Stimulated activated CD8-positive, alpha-beta memory T cell treated with anti-CD3 and anti-CD28 coated beads, Interleukin-12 subunit alpha, Interleukin-12 subunit beta, amount 100 ng/mL, for 24 hours (primary cell): ENCODE measurements around the gene CASZ1.

Experiments used
- DNase-seq: peaks from one replicate; pipeline ENCODE4 v3.0.0-alpha.2; 2020; ENCODE audit errors: extremely low read depth

CASZ1 gene

DNA sequence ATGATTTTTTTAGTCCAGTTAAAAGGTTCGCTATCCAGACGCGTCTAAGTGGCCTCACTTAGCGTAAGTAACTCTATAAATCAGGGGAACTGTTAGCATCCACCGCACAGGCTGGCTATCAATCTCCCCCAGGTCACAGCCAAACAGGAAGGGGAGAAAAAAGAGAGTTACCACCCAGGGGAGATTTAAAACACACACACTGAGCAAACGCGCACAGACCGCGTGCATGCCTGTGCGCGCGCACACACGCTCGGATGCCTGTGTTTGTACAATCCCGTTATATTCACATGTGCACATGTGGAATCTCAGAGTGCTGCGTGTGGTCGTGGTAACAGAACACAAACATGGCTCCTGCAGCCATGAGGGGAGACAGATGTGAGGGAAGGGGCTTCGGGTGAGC is 125.4 kb downstream of the CASZ1 start:
- no peak for DNase-seq

DNA sequence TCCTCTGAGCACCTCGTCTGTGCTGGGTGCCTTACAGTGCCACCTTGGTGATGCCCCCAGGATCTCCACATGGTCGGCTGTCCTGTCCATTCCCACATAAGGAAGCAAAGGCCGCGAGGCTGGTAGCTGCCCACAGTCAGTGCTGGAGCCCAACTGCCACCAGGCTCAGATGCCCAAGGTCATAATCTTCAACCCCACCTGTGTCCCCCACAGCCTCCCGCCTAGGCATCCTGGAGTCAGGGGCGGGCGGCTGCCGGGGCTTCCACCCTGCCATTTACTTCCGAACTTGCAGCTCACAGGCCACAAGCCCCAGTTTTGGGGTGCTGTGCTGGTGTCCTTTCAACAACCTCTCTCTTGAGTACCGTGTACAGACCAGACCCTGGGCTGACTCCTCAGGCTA is 126.3 kb downstream of the CASZ1 start:
- DNase-seq: no peak

DNA sequence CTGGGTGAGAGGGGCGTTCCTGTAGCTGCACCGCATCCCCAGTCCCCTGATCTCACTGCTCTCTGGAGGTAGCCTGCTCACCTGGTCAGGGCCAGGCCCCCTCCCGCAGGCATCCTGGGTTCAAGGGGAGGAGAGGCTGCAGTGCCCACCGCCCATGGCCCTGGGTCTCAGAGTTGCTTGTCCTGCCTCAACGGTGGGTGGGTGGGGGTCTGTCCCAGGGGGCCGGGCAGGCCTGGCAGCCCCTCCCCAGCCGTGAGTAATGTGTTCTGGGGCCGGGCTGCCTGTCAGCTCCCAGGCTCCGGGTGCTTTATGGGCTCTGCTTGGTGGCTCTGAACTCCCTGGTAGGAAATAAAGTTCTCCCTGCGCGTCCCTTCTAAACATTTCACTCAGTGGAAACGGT is 126.9 kb downstream of the CASZ1 start:
- DNase-seq: no peak

DNA sequence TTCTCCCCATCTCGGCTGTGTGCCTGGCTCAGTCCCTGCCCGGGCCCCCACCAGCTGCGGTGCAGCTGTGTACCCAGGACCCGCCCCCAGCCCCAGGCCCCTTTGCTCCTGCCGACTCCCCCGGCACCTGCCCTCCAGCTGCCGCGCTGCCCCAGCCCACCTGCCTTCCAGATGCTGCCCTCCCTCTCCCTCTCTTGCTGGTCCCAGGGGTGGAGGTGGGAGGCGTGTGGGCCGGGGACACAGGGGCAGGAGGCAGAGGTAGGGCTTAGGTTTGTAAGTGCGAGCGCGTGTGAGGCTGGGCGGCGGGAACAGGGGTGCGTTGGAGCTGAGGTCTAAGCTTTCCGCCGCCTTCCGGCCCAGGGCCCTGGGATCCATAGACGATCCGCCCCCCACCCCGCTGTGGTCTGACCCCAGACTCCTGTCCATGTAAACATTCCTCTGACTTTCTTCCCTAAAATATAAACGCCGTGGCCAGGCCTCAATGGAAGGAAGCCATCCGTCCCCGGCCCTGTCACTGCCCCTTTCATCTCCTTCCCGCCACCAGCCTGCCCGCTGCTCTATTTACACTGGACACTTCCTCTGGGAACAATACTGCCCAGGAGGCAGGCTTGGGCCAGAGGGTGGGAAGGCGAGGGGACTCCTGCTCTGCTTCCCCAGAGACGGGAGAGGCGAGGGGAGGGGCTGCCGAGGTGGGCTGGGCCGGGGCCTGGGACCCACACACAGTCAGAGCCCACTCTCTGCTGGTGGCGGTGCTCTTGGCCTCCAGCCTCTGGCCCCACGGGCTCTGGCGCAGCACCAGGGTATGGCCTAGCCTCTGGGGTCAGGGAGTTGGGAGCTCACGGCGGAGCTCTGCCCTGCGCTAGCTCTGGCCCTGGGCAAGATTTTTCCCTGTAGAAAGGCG is 128.3 kb downstream of the CASZ1 start:
- DNase-seq: no peak

DNA sequence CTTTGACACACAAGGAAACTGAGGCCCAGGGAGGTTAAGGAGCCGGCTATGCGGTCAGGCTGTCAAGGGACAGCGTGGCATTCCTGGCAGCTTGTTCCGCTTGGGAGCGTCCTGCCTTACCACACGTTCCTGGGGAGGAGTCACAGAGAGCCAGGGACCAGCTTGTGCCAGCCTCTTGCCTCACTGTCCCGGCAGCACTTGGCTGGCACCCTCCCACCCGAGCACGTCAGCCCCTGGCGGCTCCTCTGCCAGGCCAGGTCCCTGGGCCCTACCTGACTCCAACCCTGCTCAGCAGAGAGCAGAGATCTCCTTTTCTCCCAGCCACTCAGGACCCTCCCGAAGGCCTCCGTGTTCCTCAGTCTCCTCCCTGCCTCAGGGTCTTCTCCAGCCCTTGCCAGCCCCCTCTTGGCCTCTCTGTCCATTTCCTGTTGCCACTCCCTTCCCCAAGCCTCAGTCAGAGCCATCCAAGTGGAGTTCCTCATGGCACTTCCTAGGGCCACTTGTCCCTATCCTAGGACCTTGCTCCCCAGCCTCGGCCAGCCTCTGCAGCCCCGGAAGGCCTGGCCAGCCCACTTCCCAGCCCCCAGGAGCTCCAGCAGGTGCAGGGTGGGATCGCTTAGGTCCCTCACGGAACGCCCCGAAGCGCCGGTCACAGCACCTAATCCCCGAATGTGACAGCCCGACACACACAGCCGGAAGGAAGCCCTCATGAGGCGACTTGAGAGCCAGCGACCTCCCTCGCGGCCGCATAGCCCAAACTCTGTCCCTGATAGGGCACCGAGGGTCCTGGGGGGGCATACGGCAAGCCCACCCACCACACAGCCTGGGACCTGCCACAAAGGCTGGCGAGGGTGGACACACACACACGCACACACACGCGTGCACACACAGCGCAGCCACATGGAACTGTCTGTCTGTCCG is 130.3 kb downstream of the CASZ1 start:
- no peak for DNase-seq

DNA sequence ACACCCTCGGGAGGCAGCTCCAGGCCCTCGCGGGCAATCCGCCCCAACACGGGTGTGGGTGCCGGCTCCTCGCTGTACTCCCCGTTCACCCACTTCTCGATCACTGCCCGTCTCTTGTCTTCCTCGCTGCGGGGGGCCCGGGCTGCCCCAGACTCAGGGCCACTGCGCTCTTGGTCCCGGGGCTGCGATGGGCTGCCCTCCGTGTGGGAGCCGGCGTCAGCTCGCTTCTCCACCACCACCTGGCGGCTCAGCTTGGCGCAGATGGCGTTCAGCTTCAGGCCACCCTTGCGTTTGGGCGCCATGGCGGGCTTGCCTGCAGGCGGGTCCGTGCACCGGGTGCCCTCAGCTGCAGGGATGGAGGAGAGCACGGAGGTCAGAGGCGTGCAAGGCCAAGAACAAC is 131.2 kb downstream of the CASZ1 start:
- no peak for DNase-seq

DNA sequence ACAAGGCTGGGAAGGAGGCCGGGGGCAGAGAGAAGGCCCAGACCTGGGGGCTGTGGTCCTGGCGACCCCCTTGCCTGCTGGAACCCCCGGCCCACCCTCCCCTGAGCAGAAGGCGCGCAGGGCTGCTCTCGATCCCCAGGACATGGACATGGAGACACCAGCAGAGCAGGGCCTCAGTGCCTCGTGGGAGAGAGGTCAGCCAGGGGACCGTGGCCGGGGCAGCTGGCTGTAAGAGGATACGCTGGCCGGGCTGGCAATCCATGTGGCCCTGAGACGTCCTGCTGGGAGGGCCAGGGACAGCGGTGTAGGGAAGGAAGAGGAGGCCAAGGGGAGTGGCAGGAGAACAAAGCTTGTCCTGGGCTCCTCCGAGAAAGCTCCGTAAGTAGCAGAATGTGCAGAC is 132.2 kb downstream of the CASZ1 start:
- no peak for DNase-seq

DNA sequence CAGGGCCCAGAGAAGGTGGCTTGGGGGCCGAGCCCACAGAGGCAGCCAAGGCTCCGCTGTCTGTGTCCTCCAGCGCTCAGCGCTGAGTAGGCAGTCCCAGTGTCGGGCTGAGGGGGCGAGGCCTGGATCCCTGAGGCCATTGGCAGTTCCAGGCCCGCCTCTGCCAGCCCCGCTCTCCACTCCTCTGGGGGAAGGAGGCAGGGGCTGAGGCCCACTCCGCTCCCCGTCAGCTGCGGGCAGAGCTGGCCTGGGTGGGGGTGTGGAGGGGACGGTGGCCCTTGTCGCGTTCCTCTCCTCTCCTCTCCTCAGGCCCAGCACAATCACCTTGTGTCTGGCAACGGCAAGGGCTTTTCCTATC is 132.8 kb downstream of the CASZ1 start:
- no peak for DNase-seq

DNA sequence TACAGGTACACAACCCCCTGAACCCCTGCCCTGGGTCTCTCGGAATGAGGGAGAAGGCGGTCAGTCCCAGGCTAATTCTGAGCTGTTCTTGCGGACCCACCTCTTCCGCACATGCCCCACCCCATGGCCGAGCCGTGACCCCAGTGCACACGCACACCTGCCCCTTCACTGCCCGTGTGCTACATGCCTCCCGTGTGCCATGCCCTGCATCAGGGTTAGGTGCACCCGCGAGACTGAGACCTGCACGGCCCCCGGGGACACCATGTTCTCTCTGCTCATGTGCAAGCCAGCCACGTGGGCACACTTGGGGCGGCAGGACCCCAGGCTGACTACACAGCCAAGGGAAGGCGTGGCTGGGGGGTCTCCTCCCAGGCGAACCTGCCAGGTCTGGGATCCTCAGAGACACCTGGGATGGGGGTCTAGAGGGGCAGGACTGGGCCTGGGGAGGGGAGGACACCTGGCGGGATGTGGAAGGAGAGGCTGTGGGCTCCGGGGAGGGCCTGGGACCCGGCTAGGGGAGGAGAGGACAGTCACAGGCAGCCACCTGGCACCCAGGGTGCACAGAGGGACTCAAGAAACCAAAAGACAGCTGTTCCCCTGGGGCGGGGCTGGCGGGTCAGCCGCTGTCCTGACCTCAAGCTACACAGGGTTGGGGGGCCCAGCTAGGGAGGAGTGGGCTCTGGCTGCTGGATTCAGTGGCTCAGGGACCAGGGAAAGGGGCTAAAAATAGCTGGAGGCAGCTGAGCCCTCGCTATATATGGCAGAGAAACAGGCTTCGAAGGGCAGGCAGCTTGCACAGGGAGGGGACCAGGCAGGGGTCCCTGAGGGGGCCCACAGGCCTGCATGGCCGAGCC is 133.4 kb downstream of the CASZ1 start:
- DNase-seq: no peak

DNA sequence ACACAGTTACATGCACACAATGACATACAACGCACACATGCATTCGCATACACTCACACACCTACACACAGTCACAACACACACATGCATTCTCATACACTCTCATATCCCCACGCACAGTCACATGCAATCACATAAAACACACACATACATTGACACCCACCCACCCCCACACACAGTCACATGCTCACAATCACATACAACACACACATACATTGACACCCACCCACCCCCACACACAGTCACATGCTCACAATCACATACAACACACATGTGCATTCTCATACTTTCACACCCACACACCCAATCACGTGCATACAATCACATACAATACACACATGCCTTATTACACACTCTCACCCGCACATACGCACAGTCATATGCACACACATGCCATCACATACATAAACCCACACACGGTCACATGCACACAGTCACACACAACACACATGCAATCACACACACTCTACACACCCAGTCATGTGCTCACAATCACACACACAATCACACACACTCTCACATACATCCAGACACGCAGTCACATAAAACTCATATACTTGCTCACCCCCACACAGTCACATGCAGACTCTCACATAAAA is 134.3 kb downstream of the CASZ1 start:
- no peak for DNase-seq

DNA sequence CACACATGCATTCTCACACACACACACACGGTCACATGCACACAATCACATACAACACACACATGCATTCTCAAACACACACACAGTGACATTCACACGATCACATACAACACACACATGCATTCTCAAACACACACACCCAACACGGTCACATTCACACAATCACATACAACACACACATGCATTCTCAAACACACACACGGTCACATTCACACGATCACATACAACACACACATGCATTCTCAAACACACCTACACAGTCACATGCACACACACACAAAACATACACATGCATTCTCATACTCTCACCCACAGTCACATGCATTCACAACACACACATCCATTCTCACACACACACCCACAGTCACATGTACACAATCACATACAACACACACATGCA is 135.0 kb downstream of the CASZ1 start:
- DNase-seq: no peak

DNA sequence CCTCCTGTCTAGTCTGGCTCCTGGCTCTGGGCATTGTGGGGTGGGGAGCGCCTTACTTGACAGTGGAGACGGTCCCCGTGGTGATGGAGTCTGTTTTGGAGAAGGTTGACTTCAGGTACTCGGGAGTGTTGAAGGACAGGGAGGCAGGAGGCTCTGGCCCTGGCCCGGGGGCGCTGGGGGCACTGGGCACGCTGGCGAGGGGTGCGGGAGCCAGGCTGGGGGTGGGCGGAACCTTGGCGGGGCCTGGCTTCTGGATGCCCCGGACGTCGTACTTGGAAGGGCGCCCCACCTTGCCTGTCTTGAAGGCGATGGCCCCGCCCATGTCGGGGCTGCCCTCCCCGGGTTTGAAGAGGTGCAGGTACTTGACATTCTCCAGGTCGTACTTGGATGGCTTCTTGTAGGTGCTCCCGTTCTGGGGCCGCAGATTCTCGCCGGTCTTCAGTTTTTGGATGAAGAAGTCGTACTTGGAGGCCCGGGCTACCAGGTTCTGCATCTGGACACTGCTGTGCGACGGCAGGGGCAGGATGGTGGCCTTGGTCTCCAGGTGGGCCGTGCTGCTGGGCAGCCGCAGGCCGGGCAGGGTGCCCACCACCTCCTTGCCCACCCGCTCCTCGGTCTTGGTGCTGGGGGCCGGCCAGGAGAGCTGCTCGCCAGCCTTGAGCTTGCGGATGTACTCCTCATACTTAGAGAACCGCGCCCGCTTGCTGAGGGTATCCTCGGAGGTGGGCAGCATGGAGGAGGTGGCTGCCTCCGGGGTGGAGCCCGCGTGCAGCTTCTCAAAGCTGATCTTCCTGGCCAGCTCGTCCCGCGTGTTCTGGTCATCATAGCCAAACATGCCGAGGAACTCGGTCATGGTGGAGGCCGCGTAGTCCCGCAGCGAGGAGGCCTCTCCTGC is 136.6 kb downstream of the CASZ1 start:
- DNase-seq: no peak

DNA sequence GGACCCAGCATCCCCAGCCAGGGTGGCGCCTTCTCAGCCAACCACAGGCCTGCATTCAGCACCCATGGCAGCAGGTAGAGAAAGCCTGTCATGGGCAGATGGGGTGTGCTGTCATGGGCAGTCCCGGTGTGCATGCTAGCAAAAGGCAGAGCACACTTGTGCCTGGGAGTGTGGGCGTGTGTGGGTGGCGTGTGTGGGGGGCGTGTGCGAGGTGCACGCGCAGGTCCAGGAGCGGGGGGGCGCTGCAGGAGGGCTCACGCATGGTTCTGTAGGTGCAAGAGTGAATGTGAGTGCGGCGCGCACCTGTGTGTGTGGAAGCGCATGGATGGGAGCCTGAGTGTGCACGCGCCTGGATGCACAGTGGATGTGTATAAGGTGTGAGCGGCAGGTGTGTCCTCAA is 137.2 kb downstream of the CASZ1 start:
- DNase-seq: no peak

DNA sequence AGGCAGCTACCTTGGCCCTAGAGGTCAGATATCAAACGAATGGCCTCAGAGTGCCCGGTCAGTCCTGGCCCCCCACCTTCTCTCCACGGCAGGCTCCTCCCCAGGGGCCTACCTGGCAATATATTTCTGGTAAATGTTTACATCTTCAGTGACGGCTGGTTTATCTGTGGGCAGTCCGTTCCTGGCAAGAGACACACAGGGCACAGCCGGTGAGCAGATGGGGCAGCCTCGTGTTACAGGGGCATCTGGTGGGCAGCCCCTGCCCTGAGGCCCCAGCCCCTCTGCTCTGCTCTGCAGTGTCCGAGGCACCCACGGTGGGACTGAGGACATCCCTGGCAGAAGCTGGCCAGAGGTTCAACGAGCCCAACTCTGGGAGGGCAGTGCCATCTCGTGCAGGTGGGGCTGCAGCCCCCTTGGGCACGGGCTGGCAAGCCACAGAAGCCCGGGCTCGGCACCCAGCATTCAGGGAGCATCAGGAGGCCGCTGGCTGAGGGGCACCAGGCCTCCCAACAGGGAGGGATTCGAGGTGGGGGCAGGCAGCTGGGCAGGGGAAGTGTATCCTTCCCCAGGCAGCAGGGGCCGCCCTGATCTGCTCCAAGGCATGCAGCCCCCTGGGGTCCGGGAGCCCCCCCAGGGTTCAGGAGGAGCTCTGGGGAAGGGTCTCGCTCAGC is 137.9 kb downstream of the CASZ1 start:
- DNase-seq: no peak

DNA sequence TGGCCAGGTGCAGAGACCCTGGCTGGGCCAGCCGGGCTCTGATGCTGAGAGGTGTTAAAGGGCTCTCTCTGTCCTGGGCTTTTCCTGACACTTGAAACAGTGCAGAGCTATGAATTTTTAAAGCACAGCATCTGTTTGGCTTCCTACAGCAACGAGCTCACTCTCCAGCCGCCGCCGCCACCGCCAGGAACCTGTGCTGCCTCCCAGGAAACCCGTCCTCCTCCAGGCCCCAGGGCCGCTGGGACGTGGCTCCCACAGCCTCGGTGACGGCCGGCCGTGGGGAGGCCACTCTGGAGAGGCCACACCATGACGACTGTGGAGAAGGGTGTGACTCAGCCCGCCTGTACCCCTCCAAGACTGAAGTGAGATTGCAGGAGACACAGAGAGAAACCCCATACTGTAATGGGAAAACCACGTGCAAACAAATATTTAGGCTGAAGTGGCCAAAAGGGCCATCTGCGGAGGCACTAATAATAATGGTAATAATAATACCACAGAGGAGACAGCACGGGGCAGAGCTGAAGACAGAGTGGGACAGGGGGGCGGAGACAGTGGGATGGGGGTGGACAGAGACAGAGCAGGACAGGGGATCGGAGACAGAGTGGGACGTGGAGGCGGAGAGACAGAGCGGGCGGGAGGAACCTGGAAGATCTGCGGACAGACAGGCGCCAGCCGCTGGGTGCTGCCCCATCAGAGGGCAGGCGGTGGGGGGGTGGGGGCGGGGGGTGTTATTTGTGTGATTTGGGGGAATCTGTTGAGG is 139.2 kb downstream of the CASZ1 start:
- no peak for DNase-seq

DNA sequence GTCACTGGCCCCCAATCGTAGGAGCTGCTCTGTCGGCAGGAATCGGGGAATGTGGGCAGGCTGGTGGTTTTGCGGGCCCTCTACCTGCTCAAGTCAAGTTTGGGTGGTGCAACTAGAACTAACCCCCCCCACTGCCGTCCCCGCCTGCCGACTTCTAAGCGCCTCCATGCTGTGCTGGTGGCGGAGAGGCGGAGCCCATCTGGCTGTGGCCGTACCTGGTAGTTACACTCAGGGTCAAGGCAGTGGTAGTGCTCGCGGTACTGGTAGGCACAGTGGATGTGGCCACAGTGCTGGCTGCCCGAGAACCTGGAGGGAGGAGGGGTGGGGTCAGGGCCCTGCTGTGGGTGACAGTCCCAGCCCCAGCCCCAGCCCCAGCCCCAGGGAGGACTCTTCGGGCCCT is 140.0 kb downstream of the CASZ1 start:
- no peak for DNase-seq

DNA sequence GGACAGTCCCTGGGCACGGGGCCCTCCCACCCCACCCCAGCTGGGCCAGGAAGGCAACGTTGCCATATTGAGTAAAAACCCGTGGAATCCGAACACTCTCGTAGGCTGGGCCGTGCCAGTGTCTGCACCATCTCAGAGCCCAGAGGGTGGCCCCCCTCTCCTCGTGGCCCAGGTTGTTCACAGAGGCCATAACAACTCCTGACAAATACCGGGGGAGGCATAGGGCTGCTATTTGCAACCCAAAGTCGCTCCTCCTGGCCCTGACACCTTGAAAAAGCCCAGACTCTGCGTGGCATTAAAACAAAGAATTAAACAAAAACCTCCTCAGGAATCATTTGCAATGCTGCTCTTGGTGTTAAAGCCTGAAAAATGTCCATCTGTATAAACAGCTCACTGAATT is 141.4 kb downstream of the CASZ1 start:
- DNase-seq: no peak

DNA sequence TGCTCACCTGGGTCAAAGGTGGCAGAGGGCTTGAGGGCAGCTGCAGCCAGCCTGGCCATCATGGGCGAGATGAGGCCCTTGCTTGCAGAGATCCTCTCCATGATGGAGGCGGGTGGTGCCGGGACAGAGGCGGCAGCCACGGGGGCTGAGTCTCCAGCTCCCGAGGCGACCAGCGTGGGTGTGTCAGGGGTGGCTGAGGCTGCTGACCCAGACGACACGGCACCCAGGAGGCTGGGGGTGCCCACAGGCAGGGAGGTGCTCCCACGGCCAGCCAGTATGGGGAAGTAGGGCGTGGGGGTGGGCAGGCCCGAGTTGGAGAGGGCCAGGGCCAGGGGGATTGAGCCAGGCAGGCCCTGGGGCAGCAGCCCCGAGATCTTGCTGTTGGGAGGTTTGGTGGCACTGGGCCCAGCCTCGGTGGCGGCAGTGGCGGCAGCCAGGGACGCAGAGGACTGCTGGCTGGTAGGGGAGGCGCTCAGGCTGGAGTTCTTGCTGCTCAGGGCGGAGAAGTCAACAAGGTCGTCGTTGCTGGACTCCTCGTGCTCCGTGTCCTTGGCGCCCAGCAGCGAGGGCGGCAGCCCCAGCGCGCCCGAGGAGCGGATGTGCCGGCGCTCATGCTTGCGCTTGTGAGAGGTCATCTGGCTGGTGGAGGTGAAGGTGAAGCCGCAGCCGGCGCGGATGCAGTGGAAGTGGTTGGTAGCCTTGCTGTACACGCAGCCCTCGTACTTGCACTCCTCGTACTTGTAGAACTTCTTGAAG is 142.9 kb downstream of the CASZ1 start:
- no peak for DNase-seq

DNA sequence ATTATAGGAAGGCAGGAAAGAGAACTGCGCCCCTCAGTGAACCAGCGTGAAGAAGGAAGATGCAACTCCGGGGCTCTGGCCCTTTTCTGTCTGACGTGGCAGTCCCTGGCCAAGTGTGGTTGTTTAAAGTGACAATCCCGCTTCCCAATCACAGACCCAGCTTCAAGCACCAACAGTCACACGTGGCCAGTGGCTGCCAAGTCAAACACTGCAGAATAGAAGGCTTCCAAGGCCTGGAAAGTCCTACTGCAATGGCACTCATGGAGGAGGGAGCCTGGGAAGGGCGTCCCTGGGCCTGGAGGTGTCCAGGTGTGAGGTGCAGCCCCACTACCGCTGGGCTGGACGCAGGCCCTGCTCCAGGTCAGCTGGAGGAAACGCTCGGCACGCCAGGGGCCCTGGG is 143.8 kb downstream of the CASZ1 start:
- DNase-seq: no peak
